ENCODE data around the gene RAF1.

RAF1 gene

GRCh38 chr3:12585181-12585580 lies 78.7 kb downstream of the RAF1 start:
- TF ChIP-seq CTCF (IDR thresholded peaks at IDR 0.05; ENCODE audit: insufficient read depth, low read depth, low read length, missing control alignments), result no peak
- H3K4me3 ChIP-seq (ENCODE audit: low read depth, low read length), result no peak overlapping the region
- DNase-seq (ENCODE audit: low read depth), result no peak

- H3K4me3 ChIP-seq (ENCODE audit: low read depth, low read length), result no peak overlapping the region
- no peak for TF ChIP-seq CTCF (IDR thresholded peaks at IDR 0.05; ENCODE audit: insufficient read depth, low read depth, low read length, missing control alignments)
- no peak for DNase-seq (ENCODE audit: low read depth)
Measured at GRCh38 chr3:12584083-12584482, 79.8 kb downstream of the RAF1 start.

- no peak for TF ChIP-seq CTCF (IDR thresholded peaks at IDR 0.05; ENCODE audit: insufficient read depth, low read depth, low read length, missing control alignments)
- DNase-seq (ENCODE audit: low read depth), result no peak
- H3K4me3 ChIP-seq (ENCODE audit: low read depth, low read length), result no peak overlapping the region
Measured at GRCh38 chr3:12583280-12583679, 80.6 kb downstream of the RAF1 start.

DNA sequence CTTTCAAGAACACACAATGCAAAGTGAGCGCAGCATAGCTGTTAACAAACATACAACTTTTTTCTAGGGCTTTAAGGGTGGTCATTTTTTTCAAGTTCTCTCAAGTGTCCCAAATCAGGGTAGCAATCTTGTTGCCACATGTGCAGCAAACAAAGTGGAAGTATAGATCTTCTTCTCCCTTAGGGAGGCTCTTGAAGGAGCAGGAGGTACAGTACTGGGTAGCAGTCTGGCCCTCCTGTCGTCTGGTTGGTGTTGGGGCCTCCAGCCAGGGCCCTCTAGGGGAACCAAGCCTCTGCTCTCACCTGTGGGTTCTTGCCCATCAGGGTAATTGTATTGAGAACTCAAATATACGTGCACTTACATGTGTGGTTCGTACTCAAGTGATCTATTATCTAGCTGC lies 81.2 kb downstream of the RAF1 start:
- DNase-seq (ENCODE audit: low read depth), result no peak
- H3K4me3 ChIP-seq (ENCODE audit: low read depth, low read length), result no peak overlapping the region
- TF ChIP-seq CTCF (IDR thresholded peaks at IDR 0.05; ENCODE audit: insufficient read depth, low read depth, low read length, missing control alignments), result no peak

- DNase-seq (ENCODE audit: low read depth), result no peak
- no peak for TF ChIP-seq CTCF (IDR thresholded peaks at IDR 0.05; ENCODE audit: insufficient read depth, low read depth, low read length, missing control alignments)
- no peak overlapping the region for H3K4me3 ChIP-seq (ENCODE audit: low read depth, low read length)
Measured at GRCh38 chr3:12579905-12580304, 84.0 kb downstream of the RAF1 start.

GRCh38 chr3:12579456-12579855 lies 84.5 kb downstream of the RAF1 start:
- H3K4me3 ChIP-seq (ENCODE audit: low read depth, low read length), result no peak overlapping the region
- TF ChIP-seq CTCF (IDR thresholded peaks at IDR 0.05; ENCODE audit: insufficient read depth, low read depth, low read length, missing control alignments), result no peak
- DNase-seq (ENCODE audit: low read depth), result no peak

GRCh38 chr3:12578742-12579141 lies 85.2 kb downstream of the RAF1 start:
- TF ChIP-seq CTCF (IDR thresholded peaks at IDR 0.05; ENCODE audit: insufficient read depth, low read depth, low read length, missing control alignments), result peak; percentile 11
- DNase-seq (ENCODE audit: low read depth), result no peak
- no peak overlapping the region for H3K4me3 ChIP-seq (ENCODE audit: low read depth, low read length)

All from GM12865 (cell line).